ENCODE measurements around the gene HMG20A.

- no peak for TF ChIP-seq CTCF (conservative IDR thresholded peaks at IDR 0.05; ENCODE audit: low read length)
- TF ChIP-seq EZH2phosphoT487 (IDR thresholded peaks at IDR 0.05; ENCODE audit: borderline replicate concordance): no peak
Measured at GRCh38 chr15:77396692-77397091, 24.0 kb upstream of the HMG20A start.
